A549 treated with AZD2906 at 1 μM for 4 hours (cell line): Measurements from ENCODE around the gene ZBTB6. TPM values are rescaled to one million over a fixed set of nuclear protein-coding genes. Genes with fewer than 3 reads are reported as not detected.

Experiments
- total RNA-seq: library from RNA; stranded (reverse); fragments of 200-300 nt; extraction: Qiagen RNA extraction; gene quantifications from 5 replicates; pipeline ENCODE4 v1.2.3, GENCODE V29; 2022

ZBTB6 gene
- total RNA-seq: 5.4 to 5.7 TPM (median 5.5 TPM) in 5 replicates

GRCh38 chr9:122912964-122913673, at the start of gene ZBTB6:
Gene ZBTB6, minus strand, starts transcription at chr9:122913323. Its CDS starts 1,251 bp downstream, at chr9:122912072.

GRCh38 chr9:122940749-122941581, 27.8 kb upstream of the ZBTB6 start, which contains the start of gene RABGAP1:
Gene RABGAP1, plus strand, starts transcription at chr9:122941020. Its CDS starts 16,040 bp downstream, at chr9:122957060.

GRCh38 chr9:122931226-122932121, 18.4 kb upstream of the ZBTB6 start, which contains the start of gene ZBTB26:
Gene ZBTB26, minus strand, starts transcription at chr9:122931512. Its CDS starts 11,578 bp downstream, at chr9:122919934.

GRCh38 chr9:122904823-122905710, 8.1 kb downstream of the ZBTB6 start, which contains the start of gene RC3H2:
Gene RC3H2, minus strand, starts transcription at chr9:122905359. Its CDS starts 7,850 bp downstream, at chr9:122897509.

Other genes with a start within 250 kb of the ZBTB6 start
- gene OR1L3, start 238.2 kb downstream of the ZBTB6 start, total RNA-seq: not detected in 5 replicates
- not detected in 5 replicates for gene OR1L4, start 189.3 kb downstream of the ZBTB6 start, total RNA-seq
- gene OR1L6, start 171.0 kb downstream of the ZBTB6 start, total RNA-seq: not detected in 5 replicates
- not detected in 5 replicates for gene OR5C1, start 124.4 kb downstream of the ZBTB6 start, total RNA-seq
- gene OR1K1, start 113.2 kb downstream of the ZBTB6 start, total RNA-seq: not detected in 5 replicates
- 14.2 to 17.5 TPM (median 15.9 TPM) in 5 replicates for gene PDCL, start 84.7 kb downstream of the ZBTB6 start, total RNA-seq
- gene RC3H2, start 8.0 kb downstream of the ZBTB6 start, total RNA-seq: 15.2 to 20.7 TPM (median 19.1 TPM) in 5 replicates
- 1.2 to 1.9 TPM (median 1.9 TPM) in 5 replicates for gene ZBTB26, start 18.2 kb upstream of the ZBTB6 start, total RNA-seq
- gene RABGAP1, start 27.7 kb upstream of the ZBTB6 start, total RNA-seq: 12.1 to 16.1 TPM (median 12.7 TPM) in 5 replicates
- not detected in 5 replicates for gene GPR21, start 120.3 kb upstream of the ZBTB6 start, total RNA-seq